Natural killer cell (primary cell): ENCODE results near the gene ZNF699. TPM values are rescaled to one million over a fixed set of nuclear protein-coding genes. Genes with fewer than 3 reads are reported as not detected.

Experiments used
- ATAC-seq, 3 donors: fragments of 150-1000 bp in 2 of 3; fragments of 200-7000 bp in 1 of 3; cut with Tn5 transposase; 1 replicate in 1 of 3; 2 replicates in 2 of 3; pipeline ENCODE4 v1.10.0; 2021; ENCODE audit warnings: mild to moderate bottlenecking in 2 of 3, moderate library complexity in 2 of 3
- DNase-seq, 2 donors: peaks; one replicate each; pipeline versions ENCODE4 v3.0.0 to v3.0.0-alpha.2; 2013 to 2021; ENCODE audit warnings: mixed read lengths in 1 of 2
- H3K27ac ChIP-seq: one replicate; pipeline ENCODE4 v1.5.1; 2013; ENCODE audit warnings: mild to moderate bottlenecking, low read length
- H3K27me3 ChIP-seq: one replicate; pipeline ENCODE4 v1.6.1; 2013; ENCODE audit warnings: low read length; ENCODE audit not compliant: control insufficient read depth, insufficient read depth
- H3K36me3 ChIP-seq: one replicate; pipeline ENCODE4 v1.6.1; 2013; ENCODE audit warnings: low read length; ENCODE audit not compliant: control insufficient read depth, insufficient read depth
- H3K4me1 ChIP-seq: one replicate; pipeline ENCODE4 v1.6.1; 2013; ENCODE audit warnings: low read length; ENCODE audit not compliant: control insufficient read depth, insufficient read depth
- H3K4me3 ChIP-seq: one replicate; pipeline ENCODE4 v1.5.1; 2013; ENCODE audit warnings: low read length
- H3K9me3 ChIP-seq: one replicate; pipeline ENCODE4 v1.6.1; 2013; ENCODE audit warnings: low read length; ENCODE audit not compliant: control insufficient read depth, insufficient read depth
- H3K27ac Mint-ChIP-seq, 2 donors: one replicate each; pipeline ENCODE4 v1.8.0; 2022; ENCODE audit warnings: mild to moderate bottlenecking in 2 of 2, mixed read lengths in 2 of 2, moderate library complexity in 1 of 2
- H3K27me3 Mint-ChIP-seq, 2 donors: one replicate each; pipeline ENCODE4 v1.8.0; 2022; ENCODE audit warnings: low read depth in 2 of 2, mixed read lengths in 2 of 2
- H3K36me3 Mint-ChIP-seq: one replicate; pipeline ENCODE4 v1.8.0; 2022; ENCODE audit warnings: mixed read lengths
- H3K4me1 Mint-ChIP-seq, 2 donors: one replicate each; pipeline ENCODE4 v1.8.0; 2022; ENCODE audit warnings: mixed read lengths in 2 of 2
- H3K4me3 Mint-ChIP-seq: one replicate; pipeline ENCODE4 v1.8.0; 2022; ENCODE audit warnings: mild to moderate bottlenecking, moderate library complexity, mixed read lengths
- H3K9me3 Mint-ChIP-seq, 2 donors: one replicate each; pipeline ENCODE4 v1.8.0; 2022; ENCODE audit warnings: mixed read lengths in 2 of 2
- CTCF ChIP-seq: fragments of 200-600 bp; IDR thresholded peaks from one replicate; pipeline ENCODE4 v1.8.0; 2022; ENCODE audit warnings: antibody characterized with exemption
- WGBS: methylation state at CpG from one replicate; pipeline ENCODE4 v1.1.7; 2013; ENCODE audit warnings: missing lambda C conversion rate; ENCODE audit not compliant: insufficient coverage; 5-methylcytosine and 5-hydroxymethylcytosine counted together
- intact Hi-C: fragments of 100-400 bp; cut with micrococcal nuclease; formaldehyde crosslinking; loops from one replicate; pipeline ENCODE4 v1.14.2; 2022
- total RNA-seq, 4 donors: library from RNA; stranded (reverse); fragments of 120-200 nt in 1 of 4; gene quantifications; one replicate each; pipeline versions ENCODE4 v1.2.3 to v1.2.4, GENCODE V29; 2013 to 2022

Gene ZNF699
- total RNA-seq, 3 donors from 2014 or later (not counting 1 experiment from before 2014, with no cell fraction given), result 13.4 to 15.3 (median 15.2) TPM

- Mint-ChIP-seq H3K4me1 (peaks cover 20 to 31% of the 10 kb centered on the region in 2 donors), H3K4me3 (no peak overlapping the region), H3K9me3 (no peaks in the 10 kb centered on the region), H3K27ac (no peak overlapping the region), H3K27me3 (peaks cover 0 to 13% of the 10 kb centered on the region in 2 donors), H3K36me3 (no peaks in the 10 kb centered on the region)
- Histone ChIP-seq H3K36me3 (no peaks in the 10 kb centered on the region), H3K9me3 (peaks cover 11% of the 10 kb centered on the region), H3K4me1 (peaks cover 19% of the 10 kb centered on the region), H3K27ac (no peak overlapping the region), H3K4me3 (no peak overlapping the region), H3K27me3 (no peaks in the 10 kb centered on the region)
- DNase-seq (no peak), ATAC-seq (no peak)
- intact Hi-C loops, result loop anchor here (5.0 kb wide), 1 partner anchor 261 kb away; the partner anchor contains the start of gene ZNF121
- 97% methylated on average over 16 of the region's 23 CpGs for WGBS
- no peak for TF ChIP-seq CTCF
Observed at GRCh38 chr19:9321338-9321737, 11.7 kb upstream of the ZNF699 start.

GRCh38 chr19:9313756-9314155, 4.1 kb upstream of the ZNF699 start:
- peaks cover 11% of the 10 kb centered on the region for H3K4me1 ChIP-seq
- H3K36me3 Mint-ChIP-seq, result no peaks in the 10 kb centered on the region
- peaks cover 2% of the 10 kb centered on the region for H3K9me3 ChIP-seq
- no peaks in the 10 kb centered on the region for H3K27me3 ChIP-seq
- ATAC-seq (no peak), DNase-seq (no peak)
- 76% methylated on average over 4 of the region's 4 CpGs for WGBS
- H3K27ac Mint-ChIP-seq, result no peak overlapping the region
- H3K4me1 Mint-ChIP-seq, result peaks cover 9 to 22% of the 10 kb centered on the region in 2 donors
- H3K4me3 ChIP-seq, result no peak overlapping the region
- H3K27ac ChIP-seq, result no peak overlapping the region
- H3K36me3 ChIP-seq, result no peaks in the 10 kb centered on the region
- no peak overlapping the region for H3K4me3 Mint-ChIP-seq
- intact Hi-C loops, result no loop called here
- H3K27me3 Mint-ChIP-seq, result peaks cover 6 to 27% of the 10 kb centered on the region in 2 donors
- H3K9me3 Mint-ChIP-seq, result no peaks in the 10 kb centered on the region
- no peak for TF ChIP-seq CTCF

- no peaks in the 10 kb centered on the region for H3K9me3 Mint-ChIP-seq
- Histone ChIP-seq H3K4me1 (peaks cover 17% of the 10 kb centered on the region), H3K9me3 (peaks cover 2% of the 10 kb centered on the region), H3K27me3 (no peaks in the 10 kb centered on the region), H3K4me3 (peak overlapping the region; percentile 94), H3K27ac (peak overlapping the region; percentile 90), H3K36me3 (no peaks in the 10 kb centered on the region)
- no peak for TF ChIP-seq CTCF
- peak overlapping the region; percentile 89 for H3K4me3 Mint-ChIP-seq
- peak overlapping the region; percentile 96 to 99 for H3K27ac Mint-ChIP-seq
- H3K27me3 Mint-ChIP-seq, result peaks cover 2% of the 10 kb centered on the region in 2 donors
- DNase-seq (no peak), ATAC-seq (peak; percentile 72 to 81 (median 72))
- H3K36me3 Mint-ChIP-seq, result peaks cover 3% of the 10 kb centered on the region
- intact Hi-C loops, result loop anchor here (1.0 to 5.0 kb wide), 3 partner anchors 14 to 486 kb away; partner anchors contain the start of genes ZNF317 and ZNF559
- 13% methylated on average over 13 of the region's 13 CpGs for WGBS
- H3K4me1 Mint-ChIP-seq, result peaks cover 27 to 44% of the 10 kb centered on the region in 2 donors
Observed at GRCh38 chr19:9309974-9310446, 372 bp upstream of the ZNF699 start.
